ENCODE measurements around the gene AACS. TPM values are rescaled to one million over a fixed set of nuclear protein-coding genes. Genes with fewer than 3 reads are reported as not detected.
"Not testable (repeated sequence)": the region's sequence is repeated elsewhere in the genome, so short reads cannot be mapped to it uniquely, and the experiment has no call there.

Gene AACS
- total and polyA plus RNA-seq, 8 donors, result 15.0 to 56.5 (median 25.1) TPM

DNA sequence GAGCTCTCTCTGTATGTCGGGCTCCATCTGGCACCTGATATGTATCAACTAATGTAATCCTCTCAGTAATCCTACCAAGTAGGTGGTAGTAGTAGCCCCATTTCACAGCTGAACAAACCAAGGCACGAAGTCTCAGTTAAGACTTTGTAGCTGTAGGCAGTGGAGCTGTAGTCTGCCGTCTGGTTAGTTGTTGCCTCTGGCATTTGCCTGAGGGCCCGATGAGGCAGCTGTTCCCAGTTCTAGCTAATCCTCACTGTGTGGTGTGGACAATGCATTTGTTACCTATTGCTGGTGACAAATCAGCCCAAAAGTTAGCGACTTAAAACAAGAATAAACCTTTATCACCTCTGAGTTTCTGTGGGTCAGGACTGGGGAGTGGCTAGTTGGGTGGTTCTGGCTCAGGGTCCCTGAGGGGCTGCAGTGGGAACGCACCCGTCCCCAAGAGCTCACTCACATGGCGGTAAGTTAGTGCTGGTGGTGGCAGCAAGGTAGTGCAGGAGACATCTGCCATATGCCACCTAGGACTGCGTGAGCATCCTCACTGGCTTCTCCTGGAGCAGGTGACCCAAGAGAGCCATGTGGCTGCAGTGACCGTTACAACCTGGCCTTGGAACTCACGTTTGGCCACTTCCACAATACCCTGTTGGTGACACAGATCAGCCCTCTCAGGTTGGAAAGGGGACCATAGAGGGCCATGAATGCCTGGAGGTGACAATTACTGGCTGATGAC, 5.6 kb downstream of the AACS start:
- Histone ChIP-seq H3K9me3 (no peaks in the 10 kb centered on the region), H3K27me3 (no peaks in the 10 kb centered on the region), H3K4me1 (peaks cover 4 to 39% (median 28%) of the 10 kb centered on the region in 4 donors), H3K36me3 (peaks cover 0 to 29% (median 23%) of the 10 kb centered on the region in 4 donors), H3K4me3 (no peak overlapping the region), H3K27ac (no peak overlapping the region)
- intact Hi-C loops (cut with DNase I; ENCODE audit: low total_unique reads), result no loop called here
- WGBS, 5 donors, result 85 to 95% (median 92%) methylated on average over 11 of the region's 11 CpGs
- DNase-seq, result no peak
- TF ChIP-seq, protein P1, sequence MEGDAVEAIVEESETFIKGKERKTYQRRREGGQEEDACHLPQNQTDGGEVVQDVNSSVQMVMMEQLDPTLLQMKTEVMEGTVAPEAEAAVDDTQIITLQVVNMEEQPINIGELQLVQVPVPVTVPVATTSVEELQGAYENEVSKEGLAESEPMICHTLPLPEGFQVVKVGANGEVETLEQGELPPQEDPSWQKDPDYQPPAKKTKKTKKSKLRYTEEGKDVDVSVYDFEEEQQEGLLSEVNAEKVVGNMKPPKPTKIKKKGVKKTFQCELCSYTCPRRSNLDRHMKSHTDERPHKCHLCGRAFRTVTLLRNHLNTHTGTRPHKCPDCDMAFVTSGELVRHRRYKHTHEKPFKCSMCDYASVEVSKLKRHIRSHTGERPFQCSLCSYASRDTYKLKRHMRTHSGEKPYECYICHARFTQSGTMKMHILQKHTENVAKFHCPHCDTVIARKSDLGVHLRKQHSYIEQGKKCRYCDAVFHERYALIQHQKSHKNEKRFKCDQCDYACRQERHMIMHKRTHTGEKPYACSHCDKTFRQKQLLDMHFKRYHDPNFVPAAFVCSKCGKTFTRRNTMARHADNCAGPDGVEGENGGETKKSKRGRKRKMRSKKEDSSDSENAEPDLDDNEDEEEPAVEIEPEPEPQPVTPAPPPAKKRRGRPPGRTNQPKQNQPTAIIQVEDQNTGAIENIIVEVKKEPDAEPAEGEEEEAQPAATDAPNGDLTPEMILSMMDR (IDR thresholded peaks at IDR 0.05), result no peak
- TF ChIP-seq POLR2AphosphoS5 (IDR thresholded peaks at IDR 0.05) (no peak), POLR2A (IDR thresholded peaks at IDR 0.05) (no peak), EP300 (IDR thresholded peaks at IDR 0.05) (no peak)

DNA sequence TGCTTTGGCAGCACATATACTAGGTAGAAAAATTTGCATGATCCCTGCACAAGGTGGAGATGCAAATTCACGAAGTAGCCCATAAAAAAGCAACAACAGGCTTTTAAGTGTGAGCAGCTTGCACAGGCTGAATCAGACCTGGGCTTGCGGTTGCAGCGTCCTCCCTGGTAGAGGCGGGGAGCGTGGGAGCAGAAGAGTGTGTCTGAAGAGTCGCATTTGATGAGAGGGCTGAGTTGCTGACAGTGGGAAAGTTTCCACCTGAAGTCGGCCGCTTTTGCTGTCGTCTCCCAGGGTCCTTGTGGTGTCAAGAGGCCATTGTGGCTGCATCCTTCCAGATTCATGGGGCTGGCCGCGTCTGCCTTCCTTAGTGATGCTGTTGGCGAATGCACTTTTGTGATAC, 6.2 kb downstream of the AACS start:
- no peaks in the 10 kb centered on the region for H3K27me3 ChIP-seq
- 91 to 95% (median 93%) methylated on average over 12 of the region's 12 CpGs for WGBS, 5 donors
- no peaks in the 10 kb centered on the region for H3K9me3 ChIP-seq
- TF ChIP-seq POLR2AphosphoS5 (IDR thresholded peaks at IDR 0.05), result no peak
- H3K4me3 ChIP-seq, result no peak overlapping the region
- H3K27ac ChIP-seq, result no peak overlapping the region
- peaks cover 2 to 35% (median 29%) of the 10 kb centered on the region in 4 donors for H3K36me3 ChIP-seq
- intact Hi-C loops (cut with DNase I; ENCODE audit: low total_unique reads), result no loop called here
- no peak for DNase-seq
- peaks cover 0 to 32% (median 21%) of the 10 kb centered on the region in 4 donors for H3K4me1 ChIP-seq

DNA sequence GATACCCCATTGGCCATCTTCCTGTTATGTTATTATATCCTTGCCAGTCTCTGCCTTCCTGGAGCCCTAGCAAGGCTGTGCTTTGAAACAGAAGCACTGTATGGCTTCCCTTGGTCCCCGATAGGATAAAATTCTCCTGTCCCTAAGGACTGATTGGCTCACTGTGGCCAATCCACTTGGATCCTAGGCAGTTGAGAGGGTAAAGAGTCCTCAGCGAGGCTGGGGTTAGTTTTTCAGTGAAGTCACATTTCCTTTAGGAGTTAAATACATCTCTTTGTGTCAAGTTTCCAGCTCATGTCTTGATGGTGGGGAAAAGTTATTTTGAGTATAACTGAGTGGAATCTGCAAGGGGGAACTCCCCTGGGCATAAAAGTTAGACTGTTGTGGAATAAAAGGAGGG, 7.3 kb downstream of the AACS start:
- WGBS, 5 donors, result 87 to 97% (median 91%) methylated on average over 2 of the region's 2 CpGs
- TF ChIP-seq POLR2A (IDR thresholded peaks at IDR 0.05) (no peak), EP300 (IDR thresholded peaks at IDR 0.05) (no peak), POLR2AphosphoS5 (IDR thresholded peaks at IDR 0.05) (no peak)
- TF ChIP-seq, protein P1 (IDR thresholded peaks at IDR 0.05), result no peak
- no peak for DNase-seq

DNA sequence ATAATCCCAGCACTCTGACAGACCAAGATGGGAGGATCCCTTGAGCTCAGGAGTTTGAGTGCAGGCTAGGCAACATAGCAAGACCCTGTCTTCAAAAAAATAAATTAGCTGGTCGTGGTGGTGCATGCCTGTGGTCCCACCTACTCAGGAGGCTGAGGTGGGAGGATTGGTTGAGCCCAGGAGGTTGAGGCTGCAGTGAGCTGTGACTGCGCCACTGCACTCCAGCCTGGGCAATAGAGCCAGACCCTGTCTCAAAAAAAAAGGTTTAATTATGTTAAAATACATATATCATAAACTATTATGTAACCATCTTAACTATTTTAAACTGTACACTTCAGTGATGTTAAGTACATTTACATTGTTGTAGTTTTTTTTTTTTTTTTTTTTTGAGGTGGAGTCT, 9.1 kb downstream of the AACS start:
- H3K27me3 ChIP-seq; H3K27ac ChIP-seq; H3K4me1 ChIP-seq; H3K4me3 ChIP-seq; DNase-seq; H3K9me3 ChIP-seq; intact Hi-C loops (cut with DNase I; ENCODE audit: low total_unique reads): not testable (repeated sequence)
- WGBS, 5 donors, result 81 to 95% (median 91%) methylated on average over 2 of the region's 2 CpGs
- peaks cover 13 to 63% (median 56%) of the 10 kb centered on the region in 4 donors for H3K36me3 ChIP-seq

More for the DNA sequence above, 7.3 kb downstream of the AACS start:
- Histone ChIP-seq H3K27ac (no peak overlapping the region), H3K27me3 (no peaks in the 10 kb centered on the region), H3K9me3 (no peaks in the 10 kb centered on the region), H3K4me3 (no peak overlapping the region), H3K4me1 (peaks cover 0 to 22% (median 15%) of the 10 kb centered on the region in 4 donors), H3K36me3 (peaks cover 7 to 45% (median 39%) of the 10 kb centered on the region in 4 donors)
- intact Hi-C loops (cut with DNase I; ENCODE audit: low total_unique reads), result no loop called here

DNA sequence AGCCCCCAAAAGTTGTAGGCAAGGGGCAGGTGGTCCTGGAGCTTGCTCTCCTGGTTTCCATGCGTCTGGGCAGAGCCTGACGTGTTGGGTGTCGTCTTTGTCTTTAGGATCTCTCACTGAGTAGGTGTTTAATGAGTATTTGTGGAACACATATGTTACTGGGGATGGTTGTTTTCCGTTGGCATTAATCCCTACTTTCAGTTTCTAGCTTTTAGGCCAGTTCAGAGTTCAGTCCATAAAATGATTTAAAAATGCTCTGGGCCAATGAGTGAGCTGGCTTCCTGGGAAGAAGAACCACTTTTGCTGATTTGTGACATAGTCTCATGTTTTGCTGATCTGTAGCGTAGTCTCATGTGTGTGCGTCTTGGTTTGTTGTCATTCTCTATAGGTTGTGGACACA, 10.9 kb downstream of the AACS start:
- Histone ChIP-seq H3K36me3 (peaks cover 13 to 76% (median 67%) of the 10 kb centered on the region in 4 donors), H3K4me3 (no peak overlapping the region), H3K27me3 (no peaks in the 10 kb centered on the region), H3K27ac (no peak overlapping the region), H3K4me1 (no peaks in the 10 kb centered on the region), H3K9me3 (no peaks in the 10 kb centered on the region)
- TF ChIP-seq EP300 (IDR thresholded peaks at IDR 0.05), result no peak
- TF ChIP-seq POLR2A (IDR thresholded peaks at IDR 0.05), result no peak
- TF ChIP-seq, protein P1 (IDR thresholded peaks at IDR 0.05), result no peak
- TF ChIP-seq POLR2AphosphoS5 (IDR thresholded peaks at IDR 0.05), result no peak
- intact Hi-C loops (cut with DNase I; ENCODE audit: low total_unique reads), result no loop called here
- 83 to 97% (median 93%) methylated on average over 6 of the region's 6 CpGs for WGBS, 5 donors
- no peak for DNase-seq
